OCI-LY3 (cell line): ENCODE measurements around the gene IFNA13.
A peak's percentile ranks its signal among the peaks of the same experiment; 100 is the strongest.

Experiments used
- H2AFZ ChIP-seq: fragments of 200-600, 300-600 bp; shearing (Covaris generic); 2 replicates; pipeline ENCODE4 v1.6.0; 2014; ENCODE audit warnings: antibody characterized with exemption, low read depth, low read length
- H3K27ac ChIP-seq: fragments of 200-600, 300-600 bp; sonication (generic); 2 replicates; pipeline ENCODE4 v1.5.1; 2014; ENCODE audit warnings: mild to moderate bottlenecking, low read length, moderate library complexity, mixed read lengths
- H3K27me3 ChIP-seq: fragments of 200-600, 300-600 bp; sonication (generic); 2 replicates; pipeline ENCODE4 v1.6.1; 2014; ENCODE audit warnings: low read depth, low read length, mixed read lengths
- H3K36me3 ChIP-seq: fragments of 200-600, 300-600 bp; sonication (generic); replicated peaks from 2 replicates; pipeline ENCODE3; 2014; ENCODE audit warnings: low read depth, low read length, mixed read lengths
- H3K4me1 ChIP-seq: fragments of 300-600, 200-600 bp; sonication (generic); 2 replicates; pipeline ENCODE4 v1.6.1; 2014; ENCODE audit warnings: low read length, mixed read lengths
- H3K4me2 ChIP-seq: fragments of 200-600, 300-600 bp; sonication (generic); 2 replicates; pipeline ENCODE4 v1.6.1; 2014; ENCODE audit warnings: low read length, mixed read lengths
- H3K4me3 ChIP-seq: fragments of 300-600, 200-600 bp; sonication (generic); 2 replicates; pipeline ENCODE4 v1.5.1; 2014; ENCODE audit warnings: antibody characterized with exemption, mild to moderate bottlenecking, low read length, moderate library complexity
- H3K79me2 ChIP-seq: fragments of 300-600, 200-600 bp; shearing (Covaris generic); 2 replicates; pipeline ENCODE4 v1.6.1; 2014; ENCODE audit warnings: mild to moderate bottlenecking, low read length, mixed read lengths
- H3K9ac ChIP-seq: fragments of 300-600, 200-600 bp; shearing (Covaris generic); 2 replicates; pipeline ENCODE4 v1.6.0; 2014; ENCODE audit warnings: mild to moderate bottlenecking, low read length, moderate library complexity
- H3K9me3 ChIP-seq: fragments of 200-600, 300-600 bp; shearing (Covaris generic); 2 replicates; pipeline ENCODE4 v1.6.1; 2014; ENCODE audit warnings: low read length, mixed read lengths; ENCODE audit not compliant: insufficient read depth
- H4K20me1 ChIP-seq: fragments of 200-600, 300-600 bp; sonication (generic); 2 replicates; pipeline ENCODE4 v1.6.1; 2016; ENCODE audit warnings: low read length, mixed read lengths; ENCODE audit not compliant: insufficient read depth
- CTCF ChIP-seq: fragments of 200-600, 300-600 bp; sonication (generic); IDR thresholded peaks from 2 replicates; pipeline ENCODE4 v1.5.1; 2014; ENCODE audit warnings: antibody characterized with exemption, low read length, low read depth
- EZH2phosphoT487 ChIP-seq: fragments of 200-600 bp; shearing (Covaris generic); IDR thresholded peaks from 2 replicates; pipeline ENCODE4 v1.6.1; 2018; ENCODE audit warnings: antibody characterized with exemption, mixed run types, low read depth

The IFNA13 gene

GRCh38 chr9:21357479-21358460, 10.1 kb downstream of the IFNA13 start:
- no peak for TF ChIP-seq CTCF
- TF ChIP-seq EZH2phosphoT487 = no peak
- H3K4me1 ChIP-seq = peaks cover 12% of the 10 kb centered on the region
- no peaks in the 10 kb centered on the region for H3K9me3 ChIP-seq
- H3K27me3 ChIP-seq = peaks cover 81% of the 10 kb centered on the region
- H2AFZ ChIP-seq = no peak overlapping the region
- no peak overlapping the region for H3K9ac ChIP-seq
- H4K20me1 ChIP-seq = 0 out of 2 replicates have a peak, but pooled peaks cover 4% of the 10 kb centered on the region
- no peaks in the 10 kb centered on the region for H3K36me3 ChIP-seq
- H3K79me2 ChIP-seq = no peaks in the 10 kb centered on the region
- H3K4me2 ChIP-seq = peak overlapping the region; percentile 63
- no peak overlapping the region for H3K27ac ChIP-seq
- H3K4me3 ChIP-seq = peak overlapping the region; percentile 45

GRCh38 chr9:21350787-21351186, 17.1 kb downstream of the IFNA13 start, which contains the start of gene IFNA6:
Gene IFNA6, minus strand, starts transcription at chr9:21350887. Its CDS starts 0 bp downstream, at chr9:21350887.
- no peaks in the 10 kb centered on the region for H3K4me1 ChIP-seq
- H3K36me3 ChIP-seq = no peaks in the 10 kb centered on the region
- H3K4me2 ChIP-seq = no peak within 1 kb of the TSS
- 0 out of 2 replicates have a peak, but pooled peaks cover under 1% of the 10 kb centered on the region for H3K9me3 ChIP-seq
- H2AFZ ChIP-seq = no peak within 1 kb of the TSS
- H3K27me3 ChIP-seq = peaks cover 79% of the 10 kb centered on the region
- no peak within 1 kb of the TSS for H3K4me3 ChIP-seq
- no peak within 1 kb of the TSS for H3K27ac ChIP-seq
- H3K9ac ChIP-seq = no peak within 1 kb of the TSS
- no peaks in the 10 kb centered on the region for H3K79me2 ChIP-seq
- no peak for TF ChIP-seq CTCF
- TF ChIP-seq EZH2phosphoT487 = no peak
- H4K20me1 ChIP-seq = no peaks in the 10 kb centered on the region

DNA sequence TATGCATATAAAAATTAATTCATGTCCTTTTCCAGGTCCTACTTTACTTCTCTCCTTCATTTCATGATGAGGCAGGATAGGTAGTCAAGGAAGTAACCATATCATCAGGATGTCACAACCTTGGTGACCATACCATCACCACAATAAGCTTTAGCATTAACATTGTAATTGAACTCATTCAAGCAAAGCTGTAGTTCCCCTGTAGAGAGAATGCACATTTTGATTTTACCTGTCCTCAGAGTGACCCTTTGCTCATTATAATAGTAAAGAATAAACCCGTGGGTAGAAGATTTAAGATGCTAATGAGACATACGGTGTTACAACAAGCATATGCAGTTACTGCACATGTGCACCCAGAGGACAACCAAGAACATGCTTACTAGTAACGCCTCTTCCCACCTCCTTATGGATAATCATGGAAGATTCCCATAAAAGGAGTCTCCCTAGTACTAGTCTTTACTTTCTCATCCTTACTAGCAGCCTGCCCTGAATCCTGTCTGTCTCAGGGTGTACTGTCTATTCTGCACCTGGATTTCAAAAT, 19.4 kb downstream of the IFNA13 start:
- no peak overlapping the region for H3K4me3 ChIP-seq
- H4K20me1 ChIP-seq = no peaks in the 10 kb centered on the region
- H3K79me2 ChIP-seq = no peaks in the 10 kb centered on the region
- TF ChIP-seq CTCF = no peak
- no peak for TF ChIP-seq EZH2phosphoT487
- H3K27me3 ChIP-seq = peaks cover 81% of the 10 kb centered on the region
- H2AFZ ChIP-seq = no peak overlapping the region
- no peak overlapping the region for H3K4me2 ChIP-seq
- 0 out of 2 replicates have a peak, but pooled peaks cover 5% of the 10 kb centered on the region for H3K9me3 ChIP-seq
- H3K36me3 ChIP-seq = no peaks in the 10 kb centered on the region
- H3K4me1 ChIP-seq = peaks cover 7% of the 10 kb centered on the region
- no peak overlapping the region for H3K27ac ChIP-seq
- H3K9ac ChIP-seq = no peak overlapping the region

DNA sequence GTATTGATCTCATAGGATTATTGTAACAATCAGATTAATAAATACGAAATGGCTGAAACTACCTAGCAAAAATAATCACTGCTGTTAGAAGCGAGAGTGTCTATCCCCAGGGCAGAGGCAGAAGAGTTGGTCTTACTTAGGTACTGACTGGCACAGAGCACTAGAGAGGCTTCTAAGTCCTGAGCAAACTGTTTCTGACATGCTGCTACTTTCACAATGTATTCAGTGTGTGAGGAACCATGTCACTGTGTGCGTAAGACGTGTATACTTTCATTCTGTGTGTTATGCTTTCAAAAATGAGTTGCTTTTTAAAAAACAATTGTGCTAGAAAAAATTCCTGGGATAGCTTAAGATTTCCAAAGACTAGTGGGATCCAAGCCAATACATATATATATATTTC, 27.1 kb downstream of the IFNA13 start:
- no peak for TF ChIP-seq EZH2phosphoT487
- H4K20me1 ChIP-seq = no peaks in the 10 kb centered on the region
- no peak overlapping the region for H3K4me2 ChIP-seq
- no peak overlapping the region for H3K9ac ChIP-seq
- 0 out of 2 replicates have a peak, but pooled peaks cover 5% of the 10 kb centered on the region for H3K9me3 ChIP-seq
- no peak overlapping the region for H3K4me3 ChIP-seq
- H3K27ac ChIP-seq = no peak overlapping the region
- no peaks in the 10 kb centered on the region for H3K79me2 ChIP-seq
- H3K36me3 ChIP-seq = no peaks in the 10 kb centered on the region
- H2AFZ ChIP-seq = no peak overlapping the region
- peaks cover 82% of the 10 kb centered on the region for H3K27me3 ChIP-seq
- peaks cover 11% of the 10 kb centered on the region for H3K4me1 ChIP-seq
